ENCODE data around the gene SMPD4.
"Not testable (repeated sequence)": the region's sequence is repeated elsewhere in the genome, so short reads cannot be mapped to it uniquely, and the experiment has no call there.

GRCh38 chr2:130143266-130144039, 37.9 kb downstream of the SMPD4 start:
- TF ChIP-seq ZBTB43 (CRISPR knock-in tag; conservative IDR thresholded peaks at IDR 0.05); KLF16 (CRISPR knock-in tag; IDR thresholded peaks at IDR 0.05); NFKB2 (CRISPR knock-in tag; IDR thresholded peaks at IDR 0.05; ENCODE audit: borderline replicate concordance); CTCF (CRISPR knock-in tag; IDR thresholded peaks at IDR 0.05); ZHX1 (CRISPR knock-in tag; IDR thresholded peaks at IDR 0.05; ENCODE audit: low read depth); SP1 (IDR thresholded peaks at IDR 0.05); SP1 (CRISPR knock-in tag; IDR thresholded peaks at IDR 0.05): not testable (repeated sequence)

Measured in HepG2 (cell line).